Left kidney (tissue), 8 donors: ENCODE data around the gene CYP17A1. TPM values are rescaled to one million over a fixed set of nuclear protein-coding genes. Genes with fewer than 3 reads are reported as not detected.
"Not testable (repeated sequence)": the region's sequence is repeated elsewhere in the genome, so short reads cannot be mapped to it uniquely, and the experiment has no call there.

ENCODE experiments used
- DNase-seq: peaks from one replicate; pipeline ENCODE4 v3.0.0-alpha.2; 2013
- long read RNA-seq, 8 donors: transcript quantifications; one replicate each; lab custom pipeline, GENCODE V29; 2026
- polyA plus RNA-seq: library from polyadenylated mRNA; unstranded; fragments of 120-200 nt; gene quantifications from one replicate; pipeline ENCODE4 v1.2.1, GENCODE V29; 2013; ENCODE audit not compliant: insufficient read length

The CYP17A1 gene, protein sequence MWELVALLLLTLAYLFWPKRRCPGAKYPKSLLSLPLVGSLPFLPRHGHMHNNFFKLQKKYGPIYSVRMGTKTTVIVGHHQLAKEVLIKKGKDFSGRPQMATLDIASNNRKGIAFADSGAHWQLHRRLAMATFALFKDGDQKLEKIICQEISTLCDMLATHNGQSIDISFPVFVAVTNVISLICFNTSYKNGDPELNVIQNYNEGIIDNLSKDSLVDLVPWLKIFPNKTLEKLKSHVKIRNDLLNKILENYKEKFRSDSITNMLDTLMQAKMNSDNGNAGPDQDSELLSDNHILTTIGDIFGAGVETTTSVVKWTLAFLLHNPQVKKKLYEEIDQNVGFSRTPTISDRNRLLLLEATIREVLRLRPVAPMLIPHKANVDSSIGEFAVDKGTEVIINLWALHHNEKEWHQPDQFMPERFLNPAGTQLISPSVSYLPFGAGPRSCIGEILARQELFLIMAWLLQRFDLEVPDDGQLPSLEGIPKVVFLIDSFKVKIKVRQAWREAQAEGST
- 0.42 TPM for polyA plus RNA-seq
- long read RNA-seq, donor 1: 0 reads
- long read RNA-seq, donor 2: 0 reads
- long read RNA-seq, donor 3: 0 reads
- long read RNA-seq, donor 4: 0 reads
- long read RNA-seq, donor 5: 0 reads
- long read RNA-seq, donor 6: 0 reads
- long read RNA-seq, donor 7: 0 reads
- long read RNA-seq, donor 8: 0 reads

DNA sequence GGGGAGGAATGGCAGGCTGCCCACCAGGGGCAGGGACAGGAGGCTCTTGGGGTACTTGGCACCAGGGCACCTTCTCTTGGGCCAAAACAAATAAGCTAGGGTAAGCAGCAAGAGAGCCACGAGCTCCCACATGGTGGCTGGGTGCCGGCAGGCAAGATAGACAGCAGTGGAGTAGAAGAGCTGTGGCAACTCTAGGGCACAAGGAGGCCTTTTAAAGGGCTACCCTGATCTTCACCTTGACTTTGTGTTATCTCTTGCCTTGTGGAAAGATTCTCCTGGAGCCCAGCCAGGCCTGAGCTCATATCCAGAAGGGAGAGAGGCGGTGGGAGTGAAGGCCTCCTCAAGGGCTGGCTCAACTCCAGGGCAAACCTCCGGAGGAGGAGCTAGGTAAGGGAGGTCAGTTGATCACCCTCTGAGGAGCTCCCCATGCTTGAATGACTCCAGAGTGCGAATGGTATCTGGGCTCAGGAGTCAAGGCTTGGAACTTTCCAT lies at the start of gene CYP17A1:
Gene CYP17A1 (minus strand): TSS at position 184 of the 492 bp plus-strand sequence. CDS start 52 bp downstream, at position 132.
- DNase-seq: no peak

DNA sequence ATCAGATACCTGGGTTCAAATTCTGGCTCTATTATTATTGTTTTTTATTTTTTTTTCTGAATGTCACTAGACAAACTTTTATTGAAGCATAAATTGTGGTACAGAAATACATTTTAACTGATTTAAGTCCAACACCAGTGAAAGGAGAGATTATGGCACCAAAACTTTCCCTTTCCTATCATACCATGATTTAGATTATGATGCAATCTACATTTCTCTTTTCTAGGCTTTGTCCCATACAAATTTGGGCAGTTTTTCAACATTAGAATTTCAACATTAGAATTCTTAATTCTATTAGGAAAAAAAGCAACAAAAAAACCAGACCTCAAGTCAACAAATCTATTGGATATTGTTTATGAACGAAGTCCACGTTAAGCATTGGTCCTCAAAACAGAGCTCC lies 43.0 kb upstream of the CYP17A1 start:
- DNase-seq: no peak

DNA sequence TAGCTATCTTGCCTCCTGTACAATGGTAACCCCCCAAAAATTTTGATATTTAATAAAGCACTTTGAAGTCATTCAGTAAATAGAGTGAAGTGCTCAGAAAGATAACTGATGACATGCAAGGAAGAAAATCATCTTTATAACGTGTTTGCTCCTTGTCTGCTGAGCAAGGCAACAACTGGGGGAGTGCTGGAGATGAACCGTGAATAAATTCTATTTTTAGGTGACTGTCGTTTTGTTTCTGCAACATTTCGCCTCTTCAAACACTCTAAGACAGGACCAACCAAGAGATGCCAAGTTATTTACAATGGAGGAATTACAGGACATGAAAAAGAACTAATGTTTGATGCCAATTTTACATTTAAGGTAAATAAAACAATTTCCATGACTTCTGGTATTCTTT lies 41.4 kb upstream of the CYP17A1 start:
- DNase-seq: no peak

DNA sequence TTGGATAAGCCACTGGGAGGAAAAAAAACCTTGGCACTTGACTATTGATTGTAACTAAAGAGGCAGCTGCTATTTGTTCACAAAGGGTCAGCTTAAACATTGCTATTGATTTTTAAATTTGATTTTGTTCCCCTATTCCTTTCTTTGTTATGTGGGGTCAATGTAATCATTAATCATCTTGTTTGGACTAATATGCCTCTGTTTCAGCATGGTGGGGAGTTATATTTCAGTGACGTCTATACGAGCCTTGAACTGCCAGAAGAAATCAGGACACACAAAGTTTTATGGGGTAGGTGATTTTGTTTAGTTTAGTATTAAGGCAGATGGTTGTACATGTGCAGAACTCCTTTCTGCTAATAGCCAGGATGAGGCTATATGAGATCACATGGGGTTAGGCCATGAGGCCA lies 39.5 kb upstream of the CYP17A1 start:
- DNase-seq: no peak

DNA sequence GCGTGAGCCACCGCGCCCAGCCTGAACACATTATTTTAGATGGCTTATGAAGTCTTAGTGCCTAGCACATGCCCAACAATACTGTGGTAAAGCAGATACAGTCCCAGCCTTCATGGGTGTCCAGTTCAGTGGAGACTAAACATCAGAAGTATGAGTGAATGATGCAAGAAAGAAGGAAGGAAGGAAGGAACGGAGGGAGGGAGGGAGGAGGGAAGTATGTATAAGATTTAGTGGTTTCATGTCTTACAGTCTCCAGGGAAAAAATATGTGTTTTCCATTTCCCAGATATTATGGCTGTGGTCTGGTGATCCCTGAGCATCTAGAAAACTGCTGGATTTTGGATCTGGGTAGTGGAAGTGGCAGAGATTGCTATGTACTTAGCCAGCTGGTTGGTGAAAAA lies 35.0 kb upstream of the CYP17A1 start:
- no peak for DNase-seq

DNA sequence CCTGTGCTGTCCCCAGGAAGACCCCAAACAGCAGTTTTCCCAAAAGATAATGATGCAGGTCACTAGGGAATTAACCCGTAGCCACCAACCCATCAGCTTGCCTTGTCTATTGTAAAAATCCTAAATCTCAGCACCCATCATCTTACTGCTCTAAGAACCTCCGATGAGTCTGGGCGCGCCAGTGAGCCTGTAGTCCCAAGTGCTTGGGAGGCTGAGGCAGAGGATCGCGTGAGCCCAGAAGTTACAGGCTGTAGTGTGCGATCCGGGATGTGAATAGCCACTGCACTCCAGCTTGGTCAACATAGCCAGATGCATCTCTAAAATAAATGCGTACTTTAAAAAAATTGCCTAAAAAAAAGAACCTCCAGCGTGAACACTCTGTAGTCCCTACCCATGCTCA lies 33.0 kb upstream of the CYP17A1 start:
- DNase-seq: no peak

DNA sequence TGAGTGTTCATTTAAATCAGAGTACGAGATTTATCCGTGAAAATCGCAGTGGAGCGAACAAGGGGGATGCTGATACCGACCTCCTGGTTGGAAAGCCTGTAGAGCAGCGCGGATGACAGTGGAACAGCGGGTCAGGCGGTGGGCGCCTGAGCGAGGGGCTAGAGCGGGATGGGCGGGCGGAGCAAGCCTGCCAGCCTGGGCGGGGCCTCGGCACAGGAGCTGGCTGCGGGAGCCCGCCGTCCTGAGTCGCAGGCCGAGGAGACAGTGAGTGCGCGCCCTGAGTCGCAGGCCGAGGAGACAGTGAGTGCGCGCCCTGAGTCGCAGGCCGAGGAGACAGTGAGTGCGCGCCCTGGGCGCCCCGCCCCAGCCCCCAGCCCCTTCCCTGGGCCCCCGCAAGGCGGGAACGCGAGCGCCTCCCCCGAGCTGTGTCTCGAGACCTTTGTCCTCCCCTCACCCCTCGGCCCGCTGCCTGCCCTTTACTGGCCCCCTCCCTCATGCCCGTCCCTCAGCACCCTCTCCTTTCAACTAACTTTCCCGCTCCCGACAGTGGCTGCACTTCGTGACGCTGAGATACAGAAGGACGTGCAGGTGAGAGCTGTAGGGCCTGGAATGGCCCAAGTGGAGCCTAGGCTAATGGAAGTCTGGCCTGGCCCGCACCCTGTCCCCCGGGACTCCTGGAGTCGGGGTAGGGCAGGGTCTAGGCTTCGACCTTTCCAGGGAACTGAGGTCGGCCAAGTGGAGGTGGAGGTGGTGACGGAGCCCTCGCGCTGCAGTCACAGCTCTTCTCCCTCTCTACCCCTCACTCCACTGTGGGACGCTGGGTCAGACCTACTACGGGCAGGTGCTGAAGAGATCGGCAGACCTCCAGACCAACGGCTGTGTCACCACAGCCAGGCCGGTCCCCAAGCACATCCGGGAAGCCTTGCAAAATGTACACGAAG lies 32.3 kb upstream of the CYP17A1 start, which contains the start of gene AS3MT:
Gene AS3MT (plus strand): TSS at position 213 of the 941 bp plus-strand sequence. CDS start 123 bp downstream, at position 336.
- peak; percentile 59 for DNase-seq

DNA sequence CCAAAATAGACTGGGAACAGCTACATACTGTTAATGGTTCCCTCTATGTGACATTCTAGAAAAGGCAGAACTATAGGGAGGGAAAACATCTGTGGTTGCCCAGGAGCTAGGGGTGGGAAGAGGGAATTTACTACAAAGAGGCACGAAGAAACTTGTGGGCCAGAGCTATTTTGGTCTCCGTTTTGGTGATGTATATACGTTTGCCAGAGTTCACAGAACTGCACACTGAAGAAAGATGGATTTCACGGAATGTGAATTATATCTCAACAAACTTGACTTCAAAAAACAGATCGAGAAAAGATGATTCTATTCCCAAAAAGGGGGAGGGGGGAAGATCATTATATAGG lies 31.7 kb upstream of the CYP17A1 start:
- peak; percentile 19 for DNase-seq

DNA sequence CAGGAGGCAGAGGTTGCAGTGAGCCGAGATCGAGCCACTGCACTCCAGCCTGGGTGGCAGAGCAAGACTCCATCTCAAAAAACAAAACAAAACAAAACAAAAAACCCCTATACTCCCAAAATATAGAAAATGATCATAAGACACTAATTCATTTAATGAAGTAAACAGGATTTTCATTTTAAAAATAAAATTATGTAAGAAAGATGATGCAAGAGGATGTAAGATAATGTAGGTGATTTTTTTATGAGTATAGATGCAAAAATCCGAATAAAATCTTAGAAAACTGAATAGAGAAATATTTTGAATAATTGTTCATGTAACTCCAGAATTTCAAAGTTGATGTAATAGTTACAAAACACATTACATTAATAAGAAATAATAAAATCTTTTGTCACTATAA lies 28.4 kb upstream of the CYP17A1 start:
- no peak for DNase-seq

DNA sequence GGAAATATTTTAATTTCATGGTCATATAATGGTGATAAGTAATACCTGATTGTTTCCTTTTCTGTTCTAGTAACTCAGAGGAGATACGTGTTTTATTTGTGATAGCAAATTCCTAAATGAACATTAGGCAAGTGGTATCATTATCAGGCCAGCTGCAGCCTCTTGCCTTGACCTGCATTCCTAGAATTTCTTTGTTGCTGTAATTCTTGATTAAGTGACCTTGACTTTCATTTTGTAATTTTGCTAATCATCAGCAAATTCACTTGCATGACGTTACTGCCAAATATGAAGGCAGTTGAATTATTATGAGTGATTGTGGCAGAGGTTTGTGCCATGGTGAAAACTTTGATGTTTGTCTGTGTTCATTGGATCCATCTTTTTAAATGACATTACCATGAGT lies 26.4 kb upstream of the CYP17A1 start:
- DNase-seq: no peak

DNA sequence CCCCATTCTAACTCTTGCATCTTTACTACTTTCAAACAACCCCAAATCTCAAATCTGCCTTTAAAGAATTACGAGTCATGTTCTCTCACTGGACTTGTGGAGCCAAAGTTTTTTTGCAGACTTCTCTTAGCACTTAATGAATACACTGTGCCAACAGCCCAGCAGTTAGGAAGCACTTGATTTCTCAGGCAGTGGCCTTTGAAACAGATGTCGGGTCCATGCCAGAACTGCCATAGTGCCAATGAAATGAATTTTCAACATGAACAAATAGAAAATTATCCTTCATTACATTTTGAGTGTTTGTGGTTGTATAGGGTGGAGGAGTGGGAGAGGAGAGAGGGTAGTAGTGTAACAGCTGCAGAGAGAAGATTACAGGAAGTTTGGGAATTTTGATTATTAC lies 22.7 kb upstream of the CYP17A1 start:
- no peak for DNase-seq

DNA sequence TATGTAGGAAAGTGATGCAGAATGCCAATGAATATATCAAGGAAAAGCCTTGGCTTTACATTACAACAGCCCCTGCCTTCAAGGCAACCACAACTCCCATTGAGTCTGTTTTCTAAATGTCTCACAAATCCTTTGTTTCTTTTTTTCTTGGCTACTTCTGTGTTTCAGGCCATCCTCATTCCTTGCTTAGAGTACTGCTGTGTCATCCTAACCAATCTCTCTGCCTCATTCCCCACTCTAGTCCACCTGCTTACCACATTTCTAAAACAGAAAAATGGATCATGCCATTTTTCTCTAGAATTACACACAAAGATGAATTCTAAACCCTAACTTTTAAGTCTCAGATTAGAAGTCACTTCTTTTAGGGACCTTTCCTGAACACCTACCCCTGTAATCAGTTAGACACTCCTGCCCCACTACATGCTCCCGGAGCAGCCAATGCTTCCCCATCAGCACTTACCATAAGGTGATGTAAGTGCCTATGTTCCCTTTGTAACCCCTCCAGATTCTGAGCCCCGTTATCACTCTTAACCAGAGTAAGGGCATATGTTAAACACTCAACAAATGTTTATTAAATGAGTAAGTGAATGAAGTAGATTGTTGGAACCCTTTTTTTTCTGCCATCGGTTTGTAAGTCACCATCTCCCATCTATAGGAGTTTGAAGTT lies 19.7 kb upstream of the CYP17A1 start:
- no peak for DNase-seq

DNA sequence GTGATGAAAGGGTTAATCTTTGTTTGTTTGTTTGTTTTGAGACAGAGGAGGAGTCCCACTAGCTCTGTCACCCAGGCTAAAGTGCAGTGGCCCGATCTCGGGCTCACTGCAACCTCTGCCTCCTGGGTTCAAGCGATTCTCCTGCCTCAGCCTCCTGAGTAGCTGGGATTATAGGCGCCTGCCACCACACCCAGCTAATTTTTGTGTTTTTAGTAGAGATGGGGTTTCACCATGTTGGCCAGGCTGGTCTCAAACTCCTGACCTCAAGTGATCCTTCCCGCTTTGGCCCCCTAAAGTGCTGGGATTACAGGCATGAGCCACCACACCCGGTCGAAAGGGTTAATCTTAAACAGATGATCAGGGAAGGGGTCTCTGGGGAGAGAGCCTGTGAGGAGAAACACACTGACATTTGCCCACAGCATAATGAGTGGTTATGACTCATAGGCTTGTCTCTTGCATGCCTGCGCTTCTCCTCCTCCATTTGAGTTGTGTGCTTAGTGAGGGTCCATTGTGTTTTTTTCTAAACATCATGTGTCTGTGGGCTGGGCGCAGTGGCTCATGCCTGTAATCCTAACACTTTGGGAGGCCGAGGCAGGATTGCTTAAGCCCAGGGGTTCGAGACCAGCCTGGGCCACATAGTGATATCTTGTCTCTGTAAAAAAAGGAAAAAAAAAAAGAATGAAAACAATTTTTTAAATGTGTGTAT lies 18.7 kb upstream of the CYP17A1 start:
- not testable (repeated sequence) for DNase-seq

DNA sequence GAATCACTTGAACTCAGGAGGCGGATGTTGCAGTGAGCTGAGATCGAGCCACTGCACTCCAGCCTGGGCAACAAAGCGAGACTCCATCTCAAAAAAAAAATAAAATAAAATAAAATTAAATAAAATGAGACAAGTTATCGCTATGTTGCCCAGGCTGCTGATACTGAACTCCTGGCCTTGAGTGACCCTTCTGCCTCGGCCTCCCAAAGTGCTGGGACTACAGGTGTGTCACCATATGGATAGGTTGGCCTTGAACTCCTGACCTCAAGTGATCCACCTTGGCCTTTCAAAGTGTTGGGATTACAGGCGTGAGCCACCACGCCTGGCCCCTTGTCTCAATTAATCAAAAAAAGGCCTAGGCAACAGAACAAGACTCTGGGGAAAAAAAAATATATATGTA lies 16.0 kb upstream of the CYP17A1 start:
- not testable (repeated sequence) for DNase-seq

DNA sequence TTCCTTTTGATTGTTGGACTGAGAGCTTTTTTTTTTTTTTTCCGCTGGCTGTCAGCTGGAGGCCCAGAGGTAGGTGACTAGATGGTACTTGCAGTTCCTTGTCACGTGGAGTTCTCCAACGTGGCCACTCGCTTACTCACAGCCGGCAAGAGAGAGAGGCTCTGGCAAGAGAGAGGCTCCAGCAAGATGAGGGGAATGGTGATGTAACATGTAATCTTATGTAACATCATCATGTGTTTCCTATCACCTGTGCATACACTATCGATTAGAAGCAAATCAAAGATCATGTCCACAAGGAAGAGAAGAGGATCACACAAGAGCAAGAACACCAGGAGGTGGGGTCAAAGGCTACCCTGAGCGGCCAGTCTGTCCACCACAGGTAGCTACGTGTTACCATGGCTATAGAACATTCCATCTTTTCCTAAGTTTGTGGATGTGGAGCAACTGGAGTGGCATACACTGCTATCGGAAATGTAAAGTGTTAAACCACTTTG lies 12.9 kb upstream of the CYP17A1 start:
- no peak for DNase-seq

DNA sequence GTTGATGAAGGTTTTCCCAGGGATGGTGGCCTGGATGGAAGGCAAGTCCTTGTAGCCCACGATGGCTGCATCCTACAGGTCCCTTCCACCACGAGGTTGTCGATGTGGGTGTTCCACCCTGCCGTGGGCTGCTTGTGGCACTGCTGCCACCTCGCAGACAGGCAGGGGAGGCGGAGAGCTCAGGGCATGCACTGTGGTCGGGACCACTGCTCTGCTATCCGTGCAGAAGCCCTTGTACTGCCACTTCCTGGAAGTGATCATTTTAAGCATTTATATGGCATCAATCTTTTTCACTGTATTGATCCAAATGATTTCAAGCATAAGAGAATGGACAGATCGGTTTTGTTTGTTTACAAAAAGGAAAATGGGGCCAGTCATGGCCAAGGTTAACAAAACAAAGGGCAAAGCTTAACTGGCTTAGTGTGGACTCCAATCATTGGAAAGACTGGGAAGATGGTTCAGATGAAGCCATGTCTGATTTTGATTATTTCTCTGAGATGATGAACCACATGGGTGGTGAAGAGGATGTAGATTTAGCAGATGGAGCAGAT lies 8.2 kb upstream of the CYP17A1 start:
- no peak for DNase-seq

DNA sequence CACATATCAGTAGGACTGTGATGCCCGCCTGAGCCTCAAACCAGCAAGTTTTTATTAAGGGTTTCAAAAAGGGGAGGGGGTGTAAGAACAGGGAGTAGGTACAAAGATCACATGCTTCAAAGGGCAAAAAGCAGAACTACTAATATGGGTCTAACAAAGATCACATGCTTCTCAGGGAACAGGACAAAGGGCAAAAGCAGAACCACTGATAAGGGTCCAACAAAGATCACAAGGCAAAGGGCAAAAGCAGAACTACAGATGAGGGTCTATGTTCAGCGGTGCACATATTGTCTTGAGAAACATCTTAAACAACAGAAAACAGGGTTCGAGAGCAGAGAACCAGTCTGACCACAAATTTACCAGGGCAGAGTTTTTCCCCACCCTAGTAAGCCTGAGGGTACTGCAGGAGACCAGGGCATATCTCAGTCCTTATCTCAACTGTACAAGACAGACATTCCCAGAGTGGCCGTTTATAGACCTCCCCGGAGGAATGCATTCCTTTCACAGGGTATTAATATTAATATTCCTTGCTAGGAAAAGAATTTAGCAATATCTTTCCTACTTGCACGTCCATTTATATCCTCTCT lies 7.1 kb upstream of the CYP17A1 start:
- not testable (repeated sequence) for DNase-seq

DNA sequence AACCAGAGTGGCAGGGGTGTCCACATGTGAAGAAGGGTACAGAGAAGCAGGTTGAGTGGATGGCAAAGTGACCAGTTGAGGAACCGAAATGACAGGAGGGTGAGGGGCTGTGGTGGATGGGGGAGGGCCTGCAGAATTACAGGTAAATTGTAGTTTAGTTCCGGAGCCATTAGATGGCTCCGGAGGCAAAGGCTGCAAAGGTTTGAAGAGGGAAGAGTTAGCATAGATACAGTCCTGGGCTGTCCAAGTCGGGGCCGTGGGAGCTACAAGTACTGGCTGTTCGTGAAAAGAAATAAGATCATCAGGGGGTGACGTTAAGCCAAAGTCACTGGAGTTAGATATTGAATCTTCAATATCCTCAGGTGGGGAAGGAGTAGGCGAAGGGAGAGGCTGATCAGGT lies 5.9 kb upstream of the CYP17A1 start:
- DNase-seq: not testable (repeated sequence)

DNA sequence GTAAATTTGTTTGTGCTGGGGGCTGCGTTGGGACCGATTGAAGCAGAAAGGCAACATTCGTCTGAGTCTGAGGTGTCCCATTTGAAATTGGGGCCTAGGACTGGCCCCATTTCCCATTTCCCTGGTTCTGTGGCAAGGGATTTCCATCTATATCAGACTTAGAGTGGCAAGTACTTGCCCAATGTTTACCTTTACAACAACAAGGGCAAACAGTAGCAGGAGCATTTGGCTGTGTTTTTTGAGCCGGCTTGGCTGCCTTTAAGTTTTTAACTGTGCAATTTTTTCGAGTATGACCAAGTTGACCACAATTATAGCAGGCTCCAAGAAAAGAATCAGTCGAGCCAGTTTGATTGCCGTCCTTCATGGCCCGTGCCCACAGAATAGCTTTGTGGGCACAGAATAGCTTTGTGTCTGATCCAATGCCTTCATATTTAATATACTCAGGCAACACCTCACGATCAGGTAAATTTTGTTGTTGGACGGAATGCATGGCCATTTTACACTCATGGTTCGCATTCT lies 4.7 kb upstream of the CYP17A1 start:
- no peak for DNase-seq
